Measurements from ENCODE around the gene CAPZB. TPM values are rescaled to one million over a fixed set of nuclear protein-coding genes. Genes with fewer than 3 reads are reported as not detected.
A peak's percentile ranks its signal among the peaks of the same experiment; 100 is the strongest.

CAPZB gene
- total RNA-seq, 2 experiments from 2014 or later, result 335 to 340 TPM

DNA sequence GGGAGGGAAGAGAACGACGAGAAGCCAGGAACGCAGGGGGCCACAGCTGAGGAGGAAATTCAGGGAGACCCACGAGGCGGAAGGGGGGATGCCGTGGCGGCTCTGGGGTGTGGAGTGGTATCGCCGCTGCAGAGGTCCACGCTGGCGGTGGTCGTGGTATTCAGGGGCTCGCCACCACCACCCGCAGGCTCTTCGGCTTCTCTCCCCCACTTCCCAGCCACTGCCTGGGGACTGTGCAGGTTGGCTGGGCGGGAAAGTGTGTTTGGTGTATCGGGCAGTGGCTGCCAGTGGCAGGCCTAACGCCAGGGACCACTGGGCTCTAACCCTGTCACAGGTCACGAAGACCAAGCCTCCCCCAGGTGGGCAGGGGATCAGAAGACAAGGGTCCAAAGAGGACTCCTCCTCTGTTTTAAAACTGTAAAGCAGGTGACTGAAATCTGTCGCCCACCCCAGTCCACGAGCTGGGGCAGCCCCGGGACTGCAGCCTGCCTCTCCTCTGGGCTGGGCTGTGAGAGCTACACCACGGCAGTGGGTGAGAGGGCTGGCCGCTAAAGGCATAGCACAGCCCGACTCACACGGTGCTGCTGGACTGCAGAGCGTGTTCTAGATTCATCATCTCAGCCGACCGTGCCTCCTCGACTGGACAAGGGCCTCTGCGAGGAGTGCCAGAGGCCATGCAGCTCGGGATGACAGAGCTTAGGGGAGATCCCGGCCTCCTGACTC is 142.3 kb downstream of the CAPZB start:
- peaks cover 2% of the 10 kb centered on the region for H3K4me1 Mint-ChIP-seq (ENCODE audit: low read depth)
- intact Hi-C loops (cut with micrococcal nuclease), result loop anchor here (10.0 kb wide), 1 partner anchor 312 kb away; no protein-coding TSS in a partner anchor
- no peak overlapping the region for H3K4me3 Mint-ChIP-seq
- ChIA-PET POLR2A (interaction anchor here (0.8 to 1.2 kb wide), 2 partner anchors 92 to 248 kb away, joined by 3 read pairs; partner anchors contain the start of genes EMC1 and MRTO4), CTCF (interaction anchor here (1.2 to 2.8 kb wide), 8 partner anchors 8 to 311 kb away, joined by 3 to 11 read pairs (median 6); no protein-coding TSS in a partner anchor)
- H3K27ac Mint-ChIP-seq, result no peak overlapping the region
- TF ChIP-seq CTCF (IDR thresholded peaks at IDR 0.05), result no peak
- H3K27me3 Mint-ChIP-seq, result no peaks in the 10 kb centered on the region
- ATAC-seq (no peak), DNase-seq (no peak)
- peaks cover 21% of the 10 kb centered on the region for H3K36me3 Mint-ChIP-seq (ENCODE audit: low read depth)
- no peaks in the 10 kb centered on the region for H3K9me3 Mint-ChIP-seq

DNA sequence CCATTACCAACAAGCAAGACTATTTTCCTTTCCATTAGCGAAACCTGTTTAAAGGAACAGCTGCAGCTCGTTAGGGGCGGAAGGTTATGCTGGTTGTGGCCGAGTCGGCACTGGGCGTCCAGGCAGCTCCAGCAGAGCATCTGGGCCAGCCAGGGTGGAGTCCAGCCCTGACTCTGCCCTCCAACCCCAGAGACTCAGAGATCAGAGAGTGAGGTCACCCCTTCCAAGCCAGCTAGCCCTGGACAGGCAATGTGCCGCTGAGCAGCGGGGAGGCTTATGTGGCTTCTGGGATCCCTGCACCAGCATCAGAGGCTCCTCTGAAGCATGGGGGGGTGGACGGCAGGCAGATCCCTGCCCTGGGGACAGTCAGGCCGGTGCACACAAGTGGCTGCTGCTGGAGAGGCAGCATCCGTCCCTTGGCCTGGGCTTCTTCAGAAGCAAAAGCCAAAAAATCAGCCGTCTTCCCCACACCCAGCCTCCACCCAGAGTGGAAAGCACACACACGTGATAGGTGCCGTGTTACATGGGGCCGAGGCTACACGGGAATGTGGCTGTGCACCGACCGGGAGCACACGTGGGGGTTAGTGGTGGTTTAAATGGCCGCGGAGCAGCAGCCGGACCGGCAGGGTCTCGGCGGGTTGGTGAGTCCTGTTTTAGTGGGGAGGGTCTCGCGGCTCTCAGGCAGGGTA is 143.1 kb downstream of the CAPZB start:
- no peak for TF ChIP-seq CTCF (IDR thresholded peaks at IDR 0.05)
- POLR2A ChIA-PET, result interaction anchor here (0.6 to 0.8 kb wide), 2 partner anchors 91 to 433 kb away, joined by 3 read pairs; partner anchors contain the start of genes EMC1 and MRTO4
- no peak overlapping the region for H3K27ac Mint-ChIP-seq
- peaks cover 24% of the 10 kb centered on the region for H3K36me3 Mint-ChIP-seq (ENCODE audit: low read depth)
- ATAC-seq (no peak), DNase-seq (no peak)
- H3K27me3 Mint-ChIP-seq, result no peaks in the 10 kb centered on the region
- H3K4me1 Mint-ChIP-seq (ENCODE audit: low read depth), result peaks cover 7% of the 10 kb centered on the region
- H3K9me3 Mint-ChIP-seq, result no peaks in the 10 kb centered on the region
- no peak overlapping the region for H3K4me3 Mint-ChIP-seq
- intact Hi-C loops (cut with micrococcal nuclease), result loop anchor here (10.0 kb wide), 1 partner anchor 313 kb away; no protein-coding TSS in a partner anchor
- CTCF ChIA-PET, result interaction anchor here (0.7 to 2.7 kb wide), 14 partner anchors 9 to 319 kb away, joined by 3 to 10 read pairs (median 4); no protein-coding TSS in a partner anchor

- intact Hi-C loops (cut with micrococcal nuclease), result loop anchor here (10.0 kb wide), 1 partner anchor 313 kb away; no protein-coding TSS in a partner anchor
- ATAC-seq (peak; percentile 86), DNase-seq (peak; percentile 88)
- Mint-ChIP-seq H3K4me3 (no peak overlapping the region), H3K4me1 (ENCODE audit: low read depth) (peaks cover 15% of the 10 kb centered on the region), H3K27me3 (no peaks in the 10 kb centered on the region), H3K27ac (peak overlapping the region; percentile 57), H3K9me3 (no peaks in the 10 kb centered on the region), H3K36me3 (ENCODE audit: low read depth) (peaks cover 25% of the 10 kb centered on the region)
- ChIA-PET CTCF (interaction anchor here (0.5 to 2.7 kb wide), 18 partner anchors 8 to 319 kb away, joined by 3 to 10 read pairs (median 3); no protein-coding TSS in a partner anchor), POLR2A (interaction anchor here (0.6 kb wide), 1 partner anchor 434 kb away, joined by 3 read pairs; no protein-coding TSS in a partner anchor)
- peak; percentile 92 for TF ChIP-seq CTCF (IDR thresholded peaks at IDR 0.05)
Measured at GRCh38 chr1:19341201-19342061, 143.9 kb downstream of the CAPZB start.

DNA sequence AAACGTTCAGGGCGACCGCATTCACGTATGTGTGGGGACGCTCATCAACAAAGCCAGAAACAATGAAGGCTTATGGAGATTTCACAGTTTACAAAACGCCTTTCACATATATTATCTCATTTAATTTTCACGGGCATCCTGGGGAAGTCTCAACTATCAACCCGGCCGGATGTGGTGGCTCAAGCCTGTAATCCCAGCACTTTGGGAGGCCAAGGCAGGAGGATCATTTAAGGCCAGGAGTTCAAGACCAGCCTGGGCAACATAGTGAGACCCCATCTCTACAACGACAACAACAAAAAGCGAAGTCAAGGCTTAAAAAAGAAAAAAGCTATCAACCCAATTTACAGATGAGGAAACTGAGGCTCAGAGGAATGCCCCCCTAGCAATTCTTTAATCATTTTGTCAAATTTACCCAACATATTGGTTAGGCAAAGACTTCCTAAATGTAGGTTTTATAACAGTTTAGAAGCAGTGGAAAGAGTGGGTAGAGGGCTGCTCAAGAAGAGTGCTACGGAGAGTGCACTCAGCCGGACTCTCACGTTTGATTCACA is 144.9 kb downstream of the CAPZB start:
- DNase-seq (no peak), ATAC-seq (no peak)
- TF ChIP-seq CTCF (IDR thresholded peaks at IDR 0.05), result no peak
- Mint-ChIP-seq H3K27me3 (no peaks in the 10 kb centered on the region), H3K36me3 (ENCODE audit: low read depth) (peaks cover 25% of the 10 kb centered on the region), H3K4me3 (no peak overlapping the region), H3K27ac (no peak overlapping the region), H3K9me3 (no peaks in the 10 kb centered on the region), H3K4me1 (ENCODE audit: low read depth) (peaks cover 22% of the 10 kb centered on the region)
- ChIA-PET POLR2A (no interaction called here), CTCF (interaction anchor here (0.9 to 2.7 kb wide), 5 partner anchors 19 to 313 kb away, joined by 3 to 7 read pairs (median 3); no protein-coding TSS in a partner anchor)
- intact Hi-C loops (cut with micrococcal nuclease), result loop anchor here (10.0 kb wide), 1 partner anchor 314 kb away; no protein-coding TSS in a partner anchor

Measured in activated CD8-positive, alpha-beta T cell treated with anti-CD3 and anti-CD28 coated beads for 36 hours (primary cell).